HG02970 (cell line): Measurements from ENCODE around the gene MARCHF7.

Experiments
- ATAC-seq: cut with Tn5 transposase; IDR thresholded peaks from one replicate; pipeline ENCODE4 v1.9.1; 2021; ENCODE audit warnings: mild to moderate bottlenecking, moderate library complexity, moderate number of reproducible peaks; ENCODE audit not compliant: unreplicated experiment, low FRiP score

MARCHF7 gene

DNA sequence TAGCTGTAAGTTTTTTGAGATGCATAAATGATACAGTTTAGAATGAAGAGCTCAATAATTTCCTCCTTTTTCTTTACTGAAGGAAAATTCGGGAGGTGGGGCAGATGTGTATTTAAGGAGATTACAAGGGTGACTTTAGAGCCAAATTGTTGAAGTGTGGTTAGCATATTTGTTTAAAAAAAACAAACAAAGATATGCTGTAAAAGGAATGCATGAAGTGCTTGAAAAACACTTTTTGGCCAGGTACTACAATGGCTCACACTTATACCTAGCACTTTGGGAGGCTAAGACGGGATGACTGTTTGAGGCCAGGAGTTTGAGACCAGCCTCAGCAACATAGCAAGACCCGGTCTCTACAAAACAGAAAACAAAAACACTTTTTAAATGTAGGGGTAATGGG is 47.3 kb downstream of the MARCHF7 start:
- ATAC-seq: no peak

DNA sequence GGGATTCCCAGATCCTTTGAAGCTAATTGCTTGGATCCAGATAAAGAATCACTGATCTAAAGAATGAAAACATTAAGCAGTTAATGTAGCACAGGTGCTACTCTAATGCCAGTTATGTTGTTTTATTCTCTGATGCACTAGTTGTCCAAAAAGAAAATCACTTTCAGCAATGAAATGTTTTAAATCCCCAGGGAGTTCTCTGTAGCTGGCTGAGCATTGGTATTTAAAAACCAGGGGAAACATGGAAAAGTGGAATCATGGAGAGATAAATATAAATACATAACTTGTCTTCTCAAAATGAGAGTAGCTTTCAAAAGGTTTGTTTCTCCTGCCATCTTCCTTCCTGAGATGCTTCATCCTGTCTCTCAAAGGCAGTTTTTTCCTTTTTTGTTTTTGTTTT is 48.0 kb downstream of the MARCHF7 start:
- ATAC-seq: no peak

- ATAC-seq: no peak
These were observed 49.8 kb downstream of the MARCHF7 start for GRCh38 chr2:159762075-159762474.
